Measurements from ENCODE around the gene ISL1. TPM values are rescaled to one million over a fixed set of nuclear protein-coding genes. Genes with fewer than 3 reads are reported as not detected.

ISL1 gene
- total and polyA plus RNA-seq, 4 donors = not detected

GRCh38 chr5:51387884-51388275, 4.6 kb downstream of the ISL1 start:
- TF ChIP-seq HNF4G (IDR thresholded peaks at IDR 0.05) = no peak
- TF ChIP-seq HNF4A (conservative IDR thresholded peaks at IDR 0.05) = no peak
- no peak for TF ChIP-seq TAF1 (conservative IDR thresholded peaks at IDR 0.05)
- TF ChIP-seq CTCF (IDR thresholded peaks at IDR 0.05; ENCODE audit: low read depth, low read length, missing input control) = no peak
- TF ChIP-seq MAX (IDR thresholded peaks at IDR 0.05) = no peak
- no peak for TF ChIP-seq FOXA1 (IDR thresholded peaks at IDR 0.05)
- TF ChIP-seq YY1 (IDR thresholded peaks at IDR 0.05) = no peak
- no peak for TF ChIP-seq RXRA (IDR thresholded peaks at IDR 0.05)
- TF ChIP-seq SP1 (IDR thresholded peaks at IDR 0.05) = no peak
- TF ChIP-seq FOXA2 (IDR thresholded peaks at IDR 0.05) = no peak
- TF ChIP-seq JUND (IDR thresholded peaks at IDR 0.05) = no peak
- no peak for TF ChIP-seq GABPA (IDR thresholded peaks at IDR 0.05 in 1 of 2, conservative IDR thresholded peaks at IDR 0.05 in 1 of 2)
- no peak for TF ChIP-seq ZBTB33 (IDR thresholded peaks at IDR 0.05)
- TF ChIP-seq REST (IDR thresholded peaks at IDR 0.05) = no peak
- no peak for TF ChIP-seq RAD21 (IDR thresholded peaks at IDR 0.05)
- no peak for TF ChIP-seq ATF3 (IDR thresholded peaks at IDR 0.05)

More at GRCh38 chr5:51387884-51388275, 4.6 kb downstream of the ISL1 start:
- WGBS = 8% methylated on average over 10 of the region's 10 CpGs
- Histone ChIP-seq H3K9ac (ENCODE audit: low read depth in 1 of 2, low read length in 2 of 2) (no peak overlapping the region), H3K9me3 (ENCODE audit: control insufficient read depth in 4 of 4, low read length in 3 of 4) (peaks cover 0 to 3% (median 0%) of the 10 kb centered on the region in 4 donors), H3K27ac (ENCODE audit: low read depth in 1 of 2, low read length in 2 of 2) (no peak overlapping the region), H3K36me3 (ENCODE audit: control insufficient read depth in 4 of 4, insufficient read depth in 3 of 4, low read depth in 1 of 4, low read length in 3 of 4) (no peaks in the 10 kb centered on the region), H3K4me1 (ENCODE audit: control insufficient read depth in 4 of 4, insufficient read depth in 4 of 4, low read length in 3 of 4) (peaks cover 7 to 28% (median 16%) of the 10 kb centered on the region in 4 donors), H3K4me3 (ENCODE audit: low read depth in 1 of 3, low read length in 3 of 3) (no peak overlapping the region), H3K27me3 (ENCODE audit: control insufficient read depth in 4 of 4, insufficient read depth in 4 of 4, low read length in 3 of 4) (peaks cover 2 to 19% (median 14%) of the 10 kb centered on the region in 4 donors)
- no peak for DNase-seq (ENCODE audit: low spot score)
